Renal cortical epithelial cell (primary cell): ENCODE measurements around the gene TNFSF13B. TPM values are rescaled to one million over a fixed set of nuclear protein-coding genes. Genes with fewer than 3 reads are reported as not detected.
"Not testable (repeated sequence)": the region's sequence is repeated elsewhere in the genome, so short reads cannot be mapped to it uniquely, and the experiment has no call there.

ENCODE experiments used
- DNase-seq: peaks from one replicate; pipeline ENCODE4 v3.0.0-alpha.2; 2011; ENCODE audit warnings: low read depth
- total RNA-seq: library from RNA; depleted of rRNA; stranded (reverse); fragments of >200 nt; gene quantifications from 2 replicates; pipeline ENCODE4 v1.2.3, GENCODE V29; 2014

Gene TNFSF13B, protein sequence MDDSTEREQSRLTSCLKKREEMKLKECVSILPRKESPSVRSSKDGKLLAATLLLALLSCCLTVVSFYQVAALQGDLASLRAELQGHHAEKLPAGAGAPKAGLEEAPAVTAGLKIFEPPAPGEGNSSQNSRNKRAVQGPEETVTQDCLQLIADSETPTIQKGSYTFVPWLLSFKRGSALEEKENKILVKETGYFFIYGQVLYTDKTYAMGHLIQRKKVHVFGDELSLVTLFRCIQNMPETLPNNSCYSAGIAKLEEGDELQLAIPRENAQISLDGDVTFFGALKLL
- 1.3 and 4.7 TPM in 2 replicates for total RNA-seq

DNA sequence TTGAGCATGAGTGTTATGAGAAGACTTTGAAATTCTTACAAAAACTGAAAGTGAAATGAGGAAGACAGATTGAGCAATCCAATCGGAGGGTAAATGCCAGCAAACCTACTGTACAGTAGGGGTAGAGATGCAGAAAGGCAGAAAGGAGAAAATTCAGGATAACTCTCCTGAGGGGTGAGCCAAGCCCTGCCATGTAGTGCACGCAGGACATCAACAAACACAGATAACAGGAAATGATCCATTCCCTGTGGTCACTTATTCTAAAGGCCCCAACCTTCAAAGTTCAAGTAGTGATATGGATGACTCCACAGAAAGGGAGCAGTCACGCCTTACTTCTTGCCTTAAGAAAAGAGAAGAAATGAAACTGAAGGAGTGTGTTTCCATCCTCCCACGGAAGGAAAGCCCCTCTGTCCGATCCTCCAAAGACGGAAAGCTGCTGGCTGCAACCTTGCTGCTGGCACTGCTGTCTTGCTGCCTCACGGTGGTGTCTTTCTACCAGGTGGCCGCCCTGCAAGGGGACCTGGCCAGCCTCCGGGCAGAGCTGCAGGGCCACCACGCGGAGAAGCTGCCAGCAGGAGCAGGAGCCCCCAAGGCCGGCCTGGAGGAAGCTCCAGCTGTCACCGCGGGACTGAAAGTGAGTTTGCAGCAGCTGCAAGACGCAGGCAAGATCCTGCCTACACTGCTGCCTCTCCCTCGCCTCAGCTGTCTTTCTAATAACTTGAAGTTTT is at the start of gene TNFSF13B:
TNFSF13B (plus strand) TSS at position 118 of the 728 bp plus-strand sequence; CDS start at position 296, 178 bp downstream.
- peak; percentile 50 for DNase-seq

DNA sequence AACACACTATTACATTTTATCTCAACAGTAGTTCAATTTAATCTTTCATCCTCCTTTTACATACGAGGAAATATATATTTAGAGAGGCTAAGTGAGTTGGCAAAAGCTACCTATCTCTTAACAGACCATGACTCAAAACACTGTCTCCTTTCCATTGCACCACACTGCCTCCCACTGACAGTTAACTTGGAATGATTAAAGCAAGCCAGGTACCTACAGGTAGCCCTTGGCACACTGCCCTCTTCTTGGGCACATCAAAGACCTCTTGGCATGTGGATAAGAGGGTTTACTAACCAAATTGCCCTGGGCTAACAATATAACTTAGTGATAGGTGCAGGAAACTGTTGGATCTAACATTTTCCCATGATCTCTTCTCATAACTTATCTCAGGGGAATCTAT is 49.5 kb upstream of the TNFSF13B start:
- DNase-seq: peak; percentile 14

DNA sequence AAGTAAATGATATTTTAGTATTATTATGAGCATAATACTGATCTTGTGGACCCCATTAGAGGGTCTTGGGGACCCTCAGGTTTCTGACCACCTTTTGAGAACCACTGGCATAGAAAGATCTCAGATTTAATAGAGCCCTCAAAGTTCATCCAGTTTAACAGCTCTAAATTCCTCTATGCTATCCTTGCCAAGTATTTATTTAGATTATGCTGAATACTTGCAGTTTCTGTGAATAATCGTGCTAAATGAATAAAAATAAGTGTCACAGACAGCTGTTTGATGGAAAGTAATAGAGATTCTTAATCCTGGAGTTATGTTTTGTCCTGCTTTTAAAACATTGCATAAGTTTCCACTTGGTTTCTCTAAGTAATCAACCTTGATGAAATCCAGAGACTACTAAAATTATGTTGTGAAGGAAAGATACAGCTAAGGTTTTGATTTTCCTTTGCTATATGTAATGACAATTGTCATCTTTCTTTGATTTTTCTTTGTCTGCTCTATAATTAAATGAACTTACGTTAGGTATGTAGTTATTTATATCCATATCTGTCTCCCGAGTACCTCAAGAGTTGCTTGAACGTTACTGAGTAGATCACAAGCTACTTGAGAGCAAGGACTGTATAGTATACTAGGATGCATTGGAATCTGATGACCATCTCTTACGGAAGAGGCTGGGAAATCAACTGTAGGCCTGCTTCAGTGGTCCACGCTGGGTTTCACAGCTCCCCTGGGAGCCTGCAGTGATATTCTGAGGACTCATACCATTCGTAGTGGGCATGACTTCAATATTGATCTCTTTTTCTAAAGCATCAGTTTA is 45.6 kb upstream of the TNFSF13B start:
- DNase-seq: no peak

DNA sequence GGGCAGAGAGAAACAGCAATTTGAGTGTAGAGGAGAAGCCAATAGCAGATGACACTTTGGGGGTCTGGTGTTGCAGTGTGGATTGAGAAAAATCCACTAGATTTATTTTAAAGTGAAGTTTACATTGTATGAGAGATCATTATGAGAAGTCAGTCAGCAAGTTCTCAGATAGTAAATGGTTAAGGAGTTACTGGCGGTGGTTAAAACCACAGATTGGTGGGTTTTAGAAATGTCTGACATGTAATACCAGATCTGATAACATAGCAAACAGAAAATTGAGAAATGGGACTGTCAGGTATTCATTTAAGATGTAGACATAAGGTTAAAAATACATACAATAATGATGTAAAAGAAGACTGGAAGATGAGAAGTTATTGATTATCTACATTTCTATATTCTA is 44.1 kb upstream of the TNFSF13B start:
- DNase-seq: no peak

DNA sequence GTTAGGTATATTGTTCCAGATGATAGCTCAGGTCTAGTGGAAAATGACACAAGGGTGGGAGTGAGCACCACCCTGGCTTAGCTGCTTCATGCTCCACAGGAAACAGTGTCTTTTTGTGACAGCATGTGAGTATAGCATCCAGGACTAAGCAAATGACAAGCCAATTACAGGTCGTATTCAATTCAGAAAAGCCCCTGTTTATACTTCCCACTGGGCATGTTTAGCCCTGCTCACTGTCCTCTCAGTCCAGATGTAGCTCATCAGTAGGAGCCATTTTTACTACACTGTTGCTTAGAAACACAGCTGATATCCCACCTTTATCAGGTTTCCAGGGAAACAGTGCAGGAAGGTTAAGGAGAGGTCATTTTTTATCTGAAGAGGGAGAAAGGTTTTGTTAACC is 43.3 kb upstream of the TNFSF13B start:
- DNase-seq: no peak

DNA sequence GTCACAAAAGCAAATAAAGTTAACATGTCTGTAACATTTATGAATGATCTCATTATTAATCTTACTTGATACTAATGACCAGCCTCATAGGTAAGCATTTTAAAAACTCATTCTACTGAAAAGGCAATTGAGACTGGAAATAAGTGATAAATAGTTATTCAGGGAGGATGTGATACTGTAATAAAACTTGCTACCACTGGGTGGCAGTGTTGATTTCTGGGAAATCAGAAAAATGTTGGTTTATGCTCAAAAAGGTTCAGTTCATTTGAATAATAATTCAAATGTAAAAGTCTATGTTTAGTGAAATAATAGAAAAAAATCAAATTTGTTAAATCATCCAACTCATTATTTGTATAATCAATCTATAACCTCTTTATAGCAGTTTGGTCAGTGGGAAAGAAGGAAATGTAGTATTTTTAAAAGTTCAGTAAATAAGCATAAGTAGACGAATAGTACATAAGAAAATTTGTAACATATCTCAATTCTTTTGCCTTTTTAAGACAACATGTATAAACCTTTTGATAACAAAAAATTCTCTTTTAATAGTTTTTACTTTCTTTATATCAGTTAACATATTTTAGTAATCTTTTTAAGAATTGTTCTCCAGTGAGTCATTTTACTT is 41.8 kb upstream of the TNFSF13B start:
- peak; percentile 41 for DNase-seq

DNA sequence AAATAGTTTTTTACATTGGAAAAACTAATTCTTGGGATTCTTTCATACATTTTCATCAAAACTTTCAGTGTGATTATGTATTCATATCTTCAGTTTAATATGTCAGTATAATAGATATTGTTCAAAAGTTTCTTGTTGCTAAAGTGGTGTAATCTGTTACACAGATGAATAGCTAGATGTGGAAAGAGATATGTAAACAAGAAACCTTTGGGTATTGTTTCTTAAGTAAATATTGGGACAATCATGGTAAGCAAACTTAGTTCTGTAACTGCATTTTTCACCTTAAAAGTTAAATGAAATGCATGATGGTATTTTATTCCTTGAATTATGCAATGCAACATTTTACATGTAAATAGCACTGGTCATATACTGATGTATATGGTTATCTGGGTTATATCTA is 39.1 kb upstream of the TNFSF13B start:
- no peak for DNase-seq

DNA sequence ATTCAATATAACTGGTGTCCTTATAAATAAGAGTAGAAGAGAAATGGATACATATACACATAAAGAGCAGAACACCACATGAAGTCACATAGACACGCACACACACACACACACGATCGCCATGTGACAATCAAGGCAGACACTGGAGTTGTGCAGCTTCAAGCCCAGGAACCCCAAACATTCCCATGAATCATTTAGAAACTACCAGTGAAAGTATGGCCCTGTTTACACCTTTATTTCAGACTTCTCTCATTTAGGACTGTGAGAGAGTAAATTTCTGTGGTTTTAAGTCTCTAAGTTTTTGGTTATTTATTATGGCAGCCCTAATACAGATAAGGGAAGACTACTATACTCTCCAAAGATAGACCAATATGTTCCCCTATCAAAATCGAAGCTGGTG is 20.4 kb upstream of the TNFSF13B start:
- no peak for DNase-seq

DNA sequence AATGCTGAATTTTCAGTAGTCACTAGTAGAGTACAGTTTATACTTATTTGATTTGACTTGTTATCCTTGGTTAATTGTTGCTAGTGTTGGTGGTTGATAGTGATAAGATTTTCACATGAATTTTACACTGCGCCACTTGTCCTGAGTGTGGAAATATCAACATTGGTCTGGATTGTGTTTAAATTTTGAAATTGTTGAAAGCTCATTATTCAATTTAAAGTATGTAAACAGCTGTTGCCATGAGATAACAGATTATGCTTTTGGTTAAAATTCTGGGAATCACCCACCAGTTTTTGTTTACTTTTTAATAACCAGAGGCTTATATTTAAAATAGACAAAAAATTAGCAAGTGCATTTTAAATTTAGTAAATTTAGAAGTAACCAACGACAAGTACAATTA is 12.3 kb upstream of the TNFSF13B start:
- DNase-seq: no peak

DNA sequence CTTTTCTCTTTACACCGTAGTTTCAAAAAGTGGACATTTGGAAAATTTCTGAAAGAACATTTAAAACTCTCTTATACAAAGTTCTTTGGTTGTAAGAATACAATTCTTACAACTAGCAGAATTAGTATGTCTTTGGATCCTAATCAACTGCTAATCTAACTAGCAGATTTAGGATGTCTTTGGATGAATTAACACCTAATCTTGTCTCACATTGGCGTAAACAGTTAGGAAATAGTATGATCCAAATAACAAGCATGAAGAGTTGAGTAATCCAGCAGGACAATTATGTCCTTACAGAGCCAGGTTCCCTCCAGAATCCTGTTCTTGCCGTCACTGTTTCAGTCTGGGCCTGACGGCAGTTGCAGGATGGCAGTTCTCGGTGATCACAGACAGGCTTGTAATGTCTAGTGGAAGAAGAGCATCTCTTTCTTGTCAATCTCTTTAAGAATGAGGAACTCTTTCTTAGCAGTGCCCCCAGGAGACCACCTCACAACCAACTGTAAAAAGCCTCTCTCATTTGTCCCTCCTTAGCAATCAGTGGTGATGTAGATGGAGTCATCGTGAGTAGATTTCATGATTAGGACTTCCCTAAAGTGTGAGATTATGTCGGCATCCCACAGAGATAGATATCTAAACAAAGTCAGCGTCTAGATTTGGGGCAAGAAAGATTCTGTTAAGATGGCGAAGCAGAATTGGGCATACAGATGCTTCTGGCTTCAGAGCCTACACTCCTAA is 5.7 kb upstream of the TNFSF13B start:
- DNase-seq: no peak

DNA sequence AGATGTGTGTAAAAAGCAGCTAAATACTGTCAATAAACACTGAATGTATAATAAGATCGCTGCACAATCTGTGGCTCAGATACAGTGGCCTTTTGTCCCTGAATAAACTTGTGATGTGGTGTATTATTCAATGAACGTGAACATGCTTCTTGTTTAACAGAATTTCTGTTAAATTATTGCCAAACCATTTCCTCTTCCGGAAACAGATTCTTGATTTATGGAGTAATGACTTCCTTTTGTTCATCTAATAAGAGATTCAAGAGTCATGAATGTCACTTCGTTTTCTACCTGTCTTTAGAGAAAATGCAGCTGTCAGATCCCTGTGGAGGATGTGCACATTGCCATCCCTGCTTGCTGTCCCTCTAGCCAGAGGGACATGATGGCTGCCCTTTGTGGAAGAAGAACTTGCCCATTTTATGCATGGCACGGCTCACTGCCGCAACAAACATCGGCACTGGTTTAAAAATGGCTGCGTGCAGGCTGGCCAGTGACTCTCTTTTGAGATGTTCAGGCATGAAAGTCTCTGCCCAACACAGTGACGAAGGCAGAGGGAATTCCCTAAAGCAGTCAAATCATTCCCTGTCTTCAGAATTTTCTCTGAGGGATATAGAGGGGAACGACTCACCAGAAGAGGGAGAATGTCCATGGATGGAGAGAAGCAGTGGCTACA is 3.1 kb upstream of the TNFSF13B start:
- no peak for DNase-seq

DNA sequence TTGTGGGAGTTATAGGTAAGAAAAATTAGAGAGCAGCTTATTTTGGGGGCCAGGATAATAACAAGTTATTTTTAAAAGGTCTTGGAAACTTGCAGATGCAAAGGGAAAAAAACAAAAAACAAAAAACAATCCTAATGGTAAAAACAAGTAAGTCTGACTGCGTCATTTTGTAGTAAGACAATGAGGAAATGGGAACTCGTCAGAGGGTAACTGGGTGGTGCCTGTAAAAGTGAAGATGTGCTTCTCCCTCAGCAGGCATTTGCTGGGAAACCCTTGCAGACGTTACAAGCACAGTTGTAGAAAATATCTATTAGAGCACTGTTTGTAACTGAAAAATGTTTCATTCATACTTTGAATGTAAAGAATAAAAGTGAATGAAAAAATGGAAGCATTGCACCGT is 2.2 kb upstream of the TNFSF13B start:
- no peak for DNase-seq

DNA sequence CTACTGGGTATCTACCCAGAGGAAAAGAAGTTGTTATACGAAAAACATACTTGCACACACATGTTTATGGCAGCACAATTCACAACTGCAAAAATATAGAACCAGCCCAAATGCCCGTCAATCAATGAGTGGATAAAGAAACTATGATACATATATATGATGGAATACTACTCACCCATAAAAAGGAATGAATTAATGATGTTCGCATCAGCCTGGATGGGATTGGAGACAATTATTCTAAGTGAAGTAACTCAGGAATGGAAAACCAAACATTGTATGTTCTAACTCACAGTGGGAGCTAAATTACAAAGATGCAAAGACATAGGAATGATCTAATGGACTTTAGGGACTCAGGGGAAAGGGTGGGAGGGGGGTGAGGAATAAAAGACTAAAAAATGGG is 1.7 kb upstream of the TNFSF13B start:
- DNase-seq: not testable (repeated sequence)

DNA sequence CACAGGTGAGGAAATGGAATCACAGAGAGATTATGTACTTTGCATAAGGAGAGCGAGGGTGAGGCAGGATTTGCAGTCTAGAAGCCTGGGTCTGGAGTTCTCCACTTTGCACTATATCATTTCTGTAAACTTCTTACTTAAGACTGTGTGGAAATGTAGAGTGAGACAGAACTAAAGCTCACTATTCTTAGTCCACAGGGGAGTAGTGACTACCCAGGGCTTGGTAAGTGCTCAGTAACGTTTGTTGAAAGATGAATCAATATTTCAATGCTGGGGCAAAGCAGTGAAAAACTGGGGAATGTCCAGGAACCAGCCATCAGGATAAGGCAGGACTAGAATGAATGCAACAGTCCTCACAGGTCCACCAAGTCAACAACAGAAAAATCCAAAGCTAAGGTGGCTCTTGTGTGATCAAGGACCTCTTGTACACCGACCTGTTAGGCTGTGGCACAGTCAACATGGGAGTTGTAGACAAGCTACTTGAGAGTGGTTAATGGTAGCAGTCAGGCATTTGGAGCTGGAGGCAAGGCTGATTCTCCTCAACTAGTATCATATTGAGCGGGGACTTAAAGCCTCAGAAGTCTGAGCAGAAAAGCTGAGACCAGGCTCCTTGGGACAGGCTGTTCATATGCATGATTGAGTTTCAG is 929 bp upstream of the TNFSF13B start:
- no peak for DNase-seq

DNA sequence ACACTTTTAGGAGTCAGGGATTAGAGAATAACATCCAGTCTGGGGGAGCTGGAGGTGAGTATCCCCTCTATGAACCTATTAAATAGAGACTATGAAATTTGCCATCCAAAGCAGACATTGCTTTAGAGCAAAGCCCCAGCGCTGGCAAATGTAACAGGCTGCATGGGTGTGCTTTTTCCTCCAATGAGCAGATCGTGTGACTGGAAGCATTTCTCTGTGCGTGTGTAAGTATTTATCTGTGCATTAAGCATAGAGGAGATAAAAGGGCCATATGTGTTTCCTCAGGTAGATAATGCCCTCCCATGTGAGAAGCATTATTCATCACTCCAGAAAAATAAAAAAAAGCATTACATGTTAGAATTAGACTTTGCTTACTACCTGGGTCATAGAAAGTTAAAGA is 924 bp downstream of the TNFSF13B start:
- DNase-seq: no peak

DNA sequence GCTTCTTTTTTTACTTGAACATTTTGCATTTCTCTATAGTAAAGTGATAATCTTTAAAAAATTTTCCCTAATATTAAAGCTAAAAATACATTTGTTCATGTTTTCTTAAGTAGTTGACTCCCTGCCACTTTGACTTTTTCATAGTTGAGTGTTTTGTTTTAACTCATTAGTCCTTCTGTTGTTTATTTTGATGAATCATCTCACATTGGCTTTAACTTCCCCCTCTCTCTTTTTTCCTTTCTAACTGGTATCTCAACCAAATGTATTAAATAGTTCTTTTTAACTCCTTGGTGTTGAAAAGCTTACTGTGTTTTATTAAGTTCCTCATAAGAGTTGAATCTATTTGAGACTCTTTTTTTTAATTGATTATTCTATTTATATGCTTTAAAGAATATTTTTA is 2.8 kb downstream of the TNFSF13B start:
- peak; percentile 64 for DNase-seq

DNA sequence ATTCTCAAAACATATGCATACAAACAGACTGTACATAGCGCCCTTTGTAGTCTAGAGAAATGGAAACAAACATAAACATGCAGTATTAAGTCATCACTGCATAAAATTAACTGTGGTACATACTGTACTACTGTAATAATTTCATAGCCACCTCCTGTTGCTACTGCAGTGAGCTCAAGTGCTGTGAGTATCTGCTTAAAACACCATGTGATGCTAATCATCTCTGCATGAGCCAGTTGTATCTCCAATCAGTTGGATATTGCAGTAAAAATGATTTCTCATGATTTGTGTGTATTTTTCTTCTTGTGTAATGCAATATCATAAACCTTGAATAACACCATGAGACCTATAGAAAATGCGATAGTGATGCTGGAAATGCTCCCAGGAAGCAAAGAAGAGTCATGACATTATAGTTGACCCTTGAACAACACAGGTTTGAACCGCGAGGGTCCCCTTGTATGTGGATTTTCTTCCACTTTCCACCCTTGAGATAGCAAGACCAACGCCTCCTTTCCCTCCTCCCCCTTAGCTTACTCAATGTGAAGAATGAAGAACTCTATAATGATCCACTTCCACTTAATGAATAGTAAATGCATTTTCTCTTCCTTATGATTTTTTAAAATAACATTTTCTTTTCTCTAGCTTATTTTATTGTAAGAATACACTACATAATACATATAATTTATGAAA is 4.1 kb downstream of the TNFSF13B start:
- DNase-seq: no peak

DNA sequence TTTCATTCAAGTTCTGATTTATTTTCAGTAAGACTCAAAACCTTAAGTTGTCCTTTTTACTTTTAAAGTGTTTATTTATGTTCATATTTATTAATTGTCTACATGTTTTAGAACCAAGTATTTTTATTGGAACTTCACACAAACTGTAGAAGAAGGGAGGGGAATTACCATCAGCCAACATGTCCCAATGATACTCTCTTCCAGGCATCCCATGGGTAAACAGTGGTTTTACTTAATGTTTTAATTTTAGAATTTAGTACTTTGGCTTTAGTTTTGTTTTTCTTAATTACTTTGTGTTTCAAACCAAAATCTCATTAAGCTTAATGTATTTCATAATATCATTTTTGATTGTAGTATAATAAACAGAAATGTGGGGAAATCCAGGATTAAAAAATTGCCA is 5.2 kb downstream of the TNFSF13B start:
- DNase-seq: no peak

DNA sequence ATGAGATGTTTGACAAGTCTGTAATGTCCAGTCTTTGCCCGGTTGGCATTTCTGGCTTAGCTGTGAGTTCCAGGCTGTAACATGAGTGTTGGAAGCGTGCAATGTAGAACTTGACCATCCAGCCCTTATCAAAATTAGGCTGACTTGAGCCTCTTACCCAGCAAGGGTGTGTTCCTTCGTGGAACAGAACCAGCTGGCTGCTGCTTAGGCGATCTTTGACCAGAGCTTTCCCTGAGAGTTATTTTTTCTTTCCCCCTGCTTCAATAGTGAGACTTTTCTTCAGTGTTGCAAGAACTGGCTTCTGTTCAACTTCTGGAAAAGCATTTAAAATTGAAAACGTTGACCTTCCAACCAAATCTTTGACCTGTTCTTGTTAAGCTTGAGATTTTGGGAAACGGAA is 6.5 kb downstream of the TNFSF13B start:
- peak; percentile 6 for DNase-seq

DNA sequence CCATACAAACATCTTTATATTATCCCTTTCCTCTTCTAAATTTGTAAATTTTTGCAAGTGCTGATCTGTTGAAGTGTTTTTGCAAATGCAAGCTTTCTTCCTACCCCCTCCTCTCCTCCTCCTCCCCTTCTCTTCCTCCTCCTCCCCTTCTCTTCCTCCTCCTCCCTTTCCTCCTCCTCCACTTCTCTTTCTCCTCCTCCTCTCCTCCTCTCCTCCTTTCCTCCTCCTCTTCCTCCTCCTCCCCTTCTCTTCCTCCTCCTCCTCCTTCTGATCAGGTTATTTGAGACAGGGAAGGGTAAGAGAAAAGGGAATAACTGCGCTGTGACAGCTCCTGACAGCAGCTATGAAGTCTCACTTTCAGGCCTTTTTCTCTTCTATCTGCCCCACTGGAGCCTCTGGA is 8.9 kb downstream of the TNFSF13B start:
- no peak for DNase-seq
